Endothelial cell of umbilical vein (primary cell): ENCODE data around the gene TMEM213. TPM values are rescaled to one million over a fixed set of nuclear protein-coding genes. Genes with fewer than 3 reads are reported as not detected.

Experiments
- BruUV-seq: library from RNA; stranded (reverse); fragments of 400-500 nt; replicated peaks from 2 replicates; lab custom pipeline; 2021; lab: Mats Ljungman, UMichigan
- CTCF ChIA-PET: fragments of 300-600, 350-600 bp; sonication (Branson Sonifier 250); formaldehyde crosslinking; loops from one replicate; lab custom pipeline; 2021; ENCODE audit warnings: antibody characterized with exemption, inconsistent platforms; lab: Charles Lee
- POLR2A ChIA-PET: fragments of 300-600, 350-600 bp; sonication (Branson Sonifier 250); formaldehyde crosslinking; loops from one replicate; lab custom pipeline; 2021; ENCODE audit warnings: antibody characterized with exemption, inconsistent platforms; lab: Charles Lee
- DNase-seq: peaks from one replicate; pipeline ENCODE4 v3.0.0-alpha.2; 2011; ENCODE audit warnings: low read depth, low spot score
- FAIRE-seq: peaks from 2 replicates; lab custom pipeline; 2011; peaks lifted over from hg19 to GRCh38; lab: Jason Lieb, UNC
- H2AFZ ChIP-seq: 2 replicates; pipeline ENCODE4 v1.6.0; 2012; ENCODE audit warnings: low read depth, low read length, control low read depth, inconsistent platforms
- H3K27ac ChIP-seq: 2 replicates; pipeline ENCODE4 v1.5.1; 2011; ENCODE audit warnings: low read depth, mild to moderate bottlenecking, control low read depth, low read length, moderate library complexity; ENCODE audit not compliant: insufficient read depth
- H3K27me3 ChIP-seq, 2 experiments: 2 replicates each; pipeline versions ENCODE4 v1.6.0 to v1.6.1; 2011; ENCODE audit warnings: low read length in 2 of 2, mixed read lengths in 1 of 2; ENCODE audit not compliant: control insufficient read depth in 2 of 2, insufficient read depth in 2 of 2
- H3K36me3 ChIP-seq, 2 experiments: 2 replicates in 1 of 2; 3 replicates in 1 of 2; pipeline ENCODE4 v1.5.1; 2011; ENCODE audit warnings: low read length in 2 of 2, mild to moderate bottlenecking in 1 of 2, moderate library complexity in 1 of 2; ENCODE audit not compliant: control insufficient read depth in 2 of 2, insufficient read depth in 2 of 2; ENCODE audit errors: extremely low read depth in 1 of 2
- H3K4me1 ChIP-seq: 3 replicates; pipeline ENCODE4 v1.5.1; 2011; ENCODE audit warnings: mild to moderate bottlenecking, low read length; ENCODE audit not compliant: control insufficient read depth, insufficient read depth; ENCODE audit errors: extremely low read depth
- H3K4me2 ChIP-seq: 2 replicates; pipeline ENCODE4 v1.6.1; 2011; ENCODE audit warnings: low read length, control low read depth, mixed read lengths; ENCODE audit not compliant: insufficient read depth
- H3K4me3 ChIP-seq, 3 experiments: fragments of 200-600 bp in 1 of 3; sonication (generic), shearing (Covaris generic) in 1 of 3; replicated peaks in 1 of 3; 2 replicates each; pipeline ENCODE4 v1.5.1; 2011 to 2016; ENCODE audit warnings: control low read depth in 3 of 3, low read length in 3 of 3, mild to moderate bottlenecking in 2 of 3, inconsistent platforms in 1 of 3, low read depth in 1 of 3, moderate library complexity in 1 of 3; ENCODE audit not compliant: insufficient read depth in 1 of 3
- H3K79me2 ChIP-seq: 2 replicates; pipeline ENCODE4 v1.6.0; 2012; ENCODE audit warnings: low read length, inconsistent platforms; ENCODE audit not compliant: control insufficient read depth, insufficient read depth
- H3K9ac ChIP-seq: replicated peaks from 2 replicates; pipeline ENCODE3; 2011; ENCODE audit warnings: low read length, control low read depth; ENCODE audit not compliant: insufficient read depth; ENCODE audit errors: extremely low read depth
- H3K9me1 ChIP-seq: replicated peaks from 3 replicates; pipeline ENCODE4 v1.6.0; 2011; ENCODE audit warnings: mild to moderate bottlenecking, low read length; ENCODE audit not compliant: control insufficient read depth, insufficient read depth; ENCODE audit errors: extremely low read depth
- H3K9me3 ChIP-seq: replicated peaks from 2 replicates; pipeline ENCODE4 v1.5.1; 2012; ENCODE audit warnings: low read length, inconsistent platforms; ENCODE audit not compliant: control insufficient read depth, insufficient read depth
- H4K20me1 ChIP-seq: replicated peaks from 2 replicates; pipeline ENCODE3; 2011; ENCODE audit warnings: mild to moderate bottlenecking, low read length; ENCODE audit not compliant: control insufficient read depth, insufficient read depth; ENCODE audit errors: extremely low read depth
- CTCF ChIP-seq, 2 donors: IDR thresholded peaks; 1 replicate in 1 of 2; 2 replicates in 1 of 2; pipeline ENCODE4 v1.5.1; 2011; ENCODE audit warnings: low read length in 2 of 2, mild to moderate bottlenecking in 2 of 2, moderate library complexity in 2 of 2, control low read depth in 1 of 2, inconsistent platforms in 1 of 2, low read depth in 1 of 2; ENCODE audit not compliant: insufficient read depth in 1 of 2; ENCODE audit errors: extremely low read depth in 1 of 2
- JUN ChIP-seq: IDR thresholded peaks from 2 replicates; pipeline ENCODE4 v1.6.1; 2011; ENCODE audit warnings: borderline replicate concordance, low read depth; ENCODE audit not compliant: insufficient read length, insufficient read depth
- MYC ChIP-seq: IDR thresholded peaks from one replicate; pipeline ENCODE4 v1.6.1; 2011; ENCODE audit warnings: mild to moderate bottlenecking, low read depth, low read length
- POLR2A ChIP-seq: IDR thresholded peaks from 2 replicates; pipeline ENCODE4 v1.6.1; 2012; ENCODE audit warnings: low read depth, mild to moderate bottlenecking, control low read depth, low read length
- POLR2AphosphoS5 ChIP-seq: IDR thresholded peaks from 2 replicates; pipeline ENCODE4 v1.6.1; 2012; ENCODE audit warnings: low read depth, mild to moderate bottlenecking, control low read depth, low read length, moderate library complexity; ENCODE audit not compliant: insufficient read depth
- dilution Hi-C: fragments of 300-500 bp; cut with MboI; formaldehyde crosslinking; loops from one replicate; pipeline ENCODE4 v1.15.0; 2019; ENCODE audit warnings: low sequenced_read_pairs; ENCODE audit not compliant: extremely low pct_ligation_motif_present
- intact Hi-C: fragments of 100-400 bp; cut with micrococcal nuclease; formaldehyde crosslinking; loops from one replicate; pipeline ENCODE4 v1.10.0; 2022
- polyA plus RNA-seq, 4 experiments: library from polyadenylated mRNA; depleted of rRNA in 3 of 4; stranded (reverse) in 3 of 4; unstranded in 1 of 4; fragments of >200 nt; gene quantifications; 2 replicates each; pipeline versions ENCODE4 v1.2.1 to v1.2.3, GENCODE V29; 2011 to 2012; ENCODE audit warnings: missing spikeins in 1 of 4
- total RNA-seq: library from RNA; stranded (reverse); gene quantifications from 2 replicates; pipeline ENCODE4 v1.2.3, GENCODE V29; 2021

TMEM213 gene
- total and polyA plus RNA-seq, 2 donors (not counting 3 experiments of a cell fraction or from before 2014, with no cell fraction given) = not detected

GRCh38 chr7:138878051-138878450, 80.3 kb downstream of the TMEM213 start:
- no peak for DNase-seq
- Histone ChIP-seq H3K9me3 (no peaks in the 10 kb centered on the region), H3K79me2 (no peaks in the 10 kb centered on the region), H3K9me1 (no peaks in the 10 kb centered on the region), H4K20me1 (no peaks in the 10 kb centered on the region), H3K4me1 (no peaks in the 10 kb centered on the region), H2AFZ (no peak overlapping the region), H3K36me3 (peaks cover 0 to 4% of the 10 kb centered on the region in 2 experiments), H3K27me3 (no peaks in the 10 kb centered on the region), H3K4me2 (no peak overlapping the region), H3K27ac (no peak overlapping the region), H3K9ac (no peak overlapping the region), H3K4me3 (no peak overlapping the region)
- TF ChIP-seq JUN = no peak
- no peak for TF ChIP-seq MYC
- TF ChIP-seq POLR2AphosphoS5 = no peak
- no peak for FAIRE-seq
- intact Hi-C loops (no loop called here), dilution Hi-C loops (no loop called here)
- POLR2A ChIA-PET = no interaction called here
- CTCF ChIA-PET = interaction anchor here (7.0 kb wide), 1 partner anchor 8 kb away, joined by 44 read pairs; no protein-coding TSS in a partner anchor
- BruUV-seq = no TSS peak

- peaks cover 0 to 4% of the 10 kb centered on the region in 2 experiments for H3K36me3 ChIP-seq
- no peaks in the 10 kb centered on the region for H4K20me1 ChIP-seq
- BruUV-seq = no TSS peak
- ChIA-PET CTCF (interaction anchor here (7.0 kb wide), 1 partner anchor 7 kb away, joined by 44 read pairs; no protein-coding TSS in a partner anchor), POLR2A (no interaction called here)
- DNase-seq (no peak), FAIRE-seq (no peak)
- intact Hi-C loops = no loop called here
- no peaks in the 10 kb centered on the region for H3K4me1 ChIP-seq
- H3K79me2 ChIP-seq = no peaks in the 10 kb centered on the region
- dilution Hi-C loops = no loop called here
- no peaks in the 10 kb centered on the region for H3K9me3 ChIP-seq
- no peak overlapping the region for H3K4me3 ChIP-seq
- no peak overlapping the region for H3K4me2 ChIP-seq
- H3K9me1 ChIP-seq = no peaks in the 10 kb centered on the region
- H2AFZ ChIP-seq = no peak overlapping the region
- no peaks in the 10 kb centered on the region for H3K27me3 ChIP-seq
- H3K27ac ChIP-seq = no peak overlapping the region
- no peak overlapping the region for H3K9ac ChIP-seq
- TF ChIP-seq JUN = no peak
- no peak for TF ChIP-seq POLR2AphosphoS5
- no peak for TF ChIP-seq POLR2A
- TF ChIP-seq MYC = no peak
- no peak for TF ChIP-seq CTCF (IDR thresholded peaks at IDR 0.05; ENCODE audit: extremely low read depth in 1 of 2, insufficient read depth in 1 of 2, low read depth in 1 of 2, low read length in 2 of 2)
Measured at GRCh38 chr7:138878856-138879255, 81.1 kb downstream of the TMEM213 start.
